Measurements from ENCODE around the gene ABCC6. TPM values are rescaled to one million over a fixed set of nuclear protein-coding genes. Genes with fewer than 3 reads are reported as not detected.

ABCC6 gene
- total and polyA plus RNA-seq, 2 donors (not counting 3 experiments of a cell fraction or from before 2014, with no cell fraction given) = 0.07 to 0.84 TPM

DNA sequence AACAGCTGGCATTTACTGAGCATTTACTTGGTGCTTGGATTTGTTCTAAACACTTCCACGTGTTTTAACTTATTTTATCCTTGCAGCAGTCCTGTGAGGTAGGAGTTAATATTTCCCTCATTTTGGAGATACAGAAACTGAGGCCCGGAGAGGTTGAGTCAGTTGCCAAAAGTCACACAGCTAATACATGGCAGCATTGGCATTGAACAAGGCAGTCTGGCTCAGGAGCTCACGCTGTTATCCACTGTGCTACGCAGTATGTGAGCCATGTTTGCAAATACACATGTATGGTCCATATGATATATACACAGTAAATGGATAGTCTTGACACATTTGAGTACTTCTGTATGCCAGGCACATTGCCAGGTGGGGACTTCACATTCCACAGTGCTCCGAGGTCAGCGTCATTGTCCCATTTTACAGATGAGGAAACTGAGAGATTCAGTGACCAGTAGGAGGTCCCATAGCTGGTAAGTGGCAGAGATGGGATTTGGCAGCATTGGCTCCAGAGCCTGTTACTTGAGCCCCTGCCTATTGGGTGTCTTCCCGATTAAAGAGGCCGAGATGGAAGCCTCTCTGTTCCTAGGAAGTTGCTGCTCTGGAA, 110.7 kb downstream of the ABCC6 start:
- H3K4me1 ChIP-seq (ENCODE audit: control insufficient read depth, extremely low read depth, insufficient read depth, low read length) = no peaks in the 10 kb centered on the region
- no peaks in the 10 kb centered on the region for H3K27me3 ChIP-seq (ENCODE audit: control insufficient read depth in 2 of 2, insufficient read depth in 2 of 2, low read length in 2 of 2)
- intact Hi-C loops (cut with micrococcal nuclease) (no loop called here), dilution Hi-C loops (cut with MboI; ENCODE audit: extremely low pct_ligation_motif_present, low sequenced_read_pairs) (no loop called here)
- H3K4me2 ChIP-seq (ENCODE audit: insufficient read depth, low read length) = no peak overlapping the region
- FAIRE-seq (no peak), DNase-seq (ENCODE audit: low read depth, low spot score) (no peak)
- H3K36me3 ChIP-seq (ENCODE audit: control insufficient read depth in 2 of 2, extremely low read depth in 1 of 2, insufficient read depth in 2 of 2, low read length in 2 of 2) = peaks cover 16 to 39% of the 10 kb centered on the region in 2 experiments
- H3K9ac ChIP-seq (replicated peaks; ENCODE audit: extremely low read depth, insufficient read depth, low read length) = no peak overlapping the region
- no TSS peak for BruUV-seq (replicated peaks)
- no peaks in the 10 kb centered on the region for H3K9me3 ChIP-seq (replicated peaks; ENCODE audit: control insufficient read depth, insufficient read depth, low read length)
- H2AFZ ChIP-seq (ENCODE audit: low read depth, low read length) = no peak overlapping the region
- H3K27ac ChIP-seq (ENCODE audit: insufficient read depth, low read depth, low read length) = no peak overlapping the region
- ChIA-PET CTCF (no interaction called here), POLR2A (no interaction called here)
- H3K9me1 ChIP-seq (replicated peaks; ENCODE audit: control insufficient read depth, extremely low read depth, insufficient read depth, low read length) = no peaks in the 10 kb centered on the region
- H3K79me2 ChIP-seq (ENCODE audit: control insufficient read depth, insufficient read depth, low read length) = no peaks in the 10 kb centered on the region
- no peaks in the 10 kb centered on the region for H4K20me1 ChIP-seq (replicated peaks; ENCODE audit: control insufficient read depth, extremely low read depth, insufficient read depth, low read length)
- no peak overlapping the region for H3K4me3 ChIP-seq (replicated peaks in 1 of 3; ENCODE audit: insufficient read depth in 1 of 3, low read depth in 1 of 3, low read length in 3 of 3)
- TF ChIP-seq, protein P1, sequence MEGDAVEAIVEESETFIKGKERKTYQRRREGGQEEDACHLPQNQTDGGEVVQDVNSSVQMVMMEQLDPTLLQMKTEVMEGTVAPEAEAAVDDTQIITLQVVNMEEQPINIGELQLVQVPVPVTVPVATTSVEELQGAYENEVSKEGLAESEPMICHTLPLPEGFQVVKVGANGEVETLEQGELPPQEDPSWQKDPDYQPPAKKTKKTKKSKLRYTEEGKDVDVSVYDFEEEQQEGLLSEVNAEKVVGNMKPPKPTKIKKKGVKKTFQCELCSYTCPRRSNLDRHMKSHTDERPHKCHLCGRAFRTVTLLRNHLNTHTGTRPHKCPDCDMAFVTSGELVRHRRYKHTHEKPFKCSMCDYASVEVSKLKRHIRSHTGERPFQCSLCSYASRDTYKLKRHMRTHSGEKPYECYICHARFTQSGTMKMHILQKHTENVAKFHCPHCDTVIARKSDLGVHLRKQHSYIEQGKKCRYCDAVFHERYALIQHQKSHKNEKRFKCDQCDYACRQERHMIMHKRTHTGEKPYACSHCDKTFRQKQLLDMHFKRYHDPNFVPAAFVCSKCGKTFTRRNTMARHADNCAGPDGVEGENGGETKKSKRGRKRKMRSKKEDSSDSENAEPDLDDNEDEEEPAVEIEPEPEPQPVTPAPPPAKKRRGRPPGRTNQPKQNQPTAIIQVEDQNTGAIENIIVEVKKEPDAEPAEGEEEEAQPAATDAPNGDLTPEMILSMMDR (IDR thresholded peaks at IDR 0.05; ENCODE audit: extremely low read depth in 1 of 2, insufficient read depth in 1 of 2, low read depth in 1 of 2, low read length in 2 of 2) = no peak
- no peak for TF ChIP-seq POLR2A (IDR thresholded peaks at IDR 0.05; ENCODE audit: low read depth, low read length)
- TF ChIP-seq MYC (IDR thresholded peaks at IDR 0.05; ENCODE audit: low read depth, low read length) = no peak
- no peak for TF ChIP-seq GATA2 (IDR thresholded peaks at IDR 0.05; ENCODE audit: insufficient read depth, insufficient read length, low read depth, low read length)
- TF ChIP-seq EZH2 (IDR thresholded peaks at IDR 0.05; ENCODE audit: borderline replicate concordance, low read depth, low read length, severe bottlenecking) = no peak
- TF ChIP-seq POLR2AphosphoS5 (IDR thresholded peaks at IDR 0.05; ENCODE audit: insufficient read depth, low read depth, low read length) = no peak
- TF ChIP-seq, protein P2, sequence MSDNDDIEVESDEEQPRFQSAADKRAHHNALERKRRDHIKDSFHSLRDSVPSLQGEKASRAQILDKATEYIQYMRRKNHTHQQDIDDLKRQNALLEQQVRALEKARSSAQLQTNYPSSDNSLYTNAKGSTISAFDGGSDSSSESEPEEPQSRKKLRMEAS (IDR thresholded peaks at IDR 0.05; ENCODE audit: insufficient read depth, insufficient read length) = no peak
- no peak for TF ChIP-seq JUN (IDR thresholded peaks at IDR 0.05; ENCODE audit: borderline replicate concordance, insufficient read depth, insufficient read length, low read depth)
- TF ChIP-seq FOS (IDR thresholded peaks at IDR 0.05; ENCODE audit: borderline replicate concordance, insufficient read depth, low read length) = no peak

All from endothelial cell of umbilical vein (primary cell).